Measurements from ENCODE around the gene TXNRD2.
"Not testable (repeated sequence)": the region's sequence is repeated elsewhere in the genome, so short reads cannot be mapped to it uniquely, and the experiment has no call there.

TXNRD2 gene

GRCh38 chr22:19909350-19910179 is 32.1 kb downstream of the TXNRD2 start:
- H3K79me1 ChIP-seq (replicated peaks; ENCODE audit: low read length, poor library complexity, severe bottlenecking): no peaks in the 10 kb centered on the region
- peak overlapping the region; percentile 67 for H4K91ac ChIP-seq (ENCODE audit: low read length)
- no peak overlapping the region for H3K4ac ChIP-seq (ENCODE audit: low read depth in 1 of 2, low read length in 2 of 2)
- H2AK5ac ChIP-seq (ENCODE audit: low read length, severe bottlenecking): no peak overlapping the region
- H3K9ac ChIP-seq (ENCODE audit: low read length): no peak overlapping the region
- H2BK15ac ChIP-seq (ENCODE audit: low read depth, poor library complexity, severe bottlenecking): peak overlapping the region; percentile 19
- H3K9me3 ChIP-seq (ENCODE audit: control insufficient read depth, low read length): peaks cover 10% of the 10 kb centered on the region
- no peak overlapping the region for H3K4me3 ChIP-seq (ENCODE audit: insufficient read depth in 1 of 2, low read depth in 1 of 2, low read length in 2 of 2)
- no peak overlapping the region for H2BK5ac ChIP-seq (ENCODE audit: low read depth, low read length, poor library complexity, severe bottlenecking)
- H3K4me2 ChIP-seq (ENCODE audit: low read length, poor library complexity, severe bottlenecking): no peak overlapping the region
- no peak overlapping the region for H2AFZ ChIP-seq (ENCODE audit: low read depth, low read length)
- WGBS: 30% methylated on average over 6 of the region's 6 CpGs
- peak; percentile 76 for DNase-seq
- no peak overlapping the region for H3K23ac ChIP-seq (ENCODE audit: low read length in 2 of 2)
- peak overlapping the region in 1 of 2 experiments; percentile 90 for H3K14ac ChIP-seq (ENCODE audit: low read length in 2 of 2)
- peaks cover 14% of the 10 kb centered on the region for H3K4me1 ChIP-seq (ENCODE audit: control insufficient read depth, insufficient read depth, low read depth, low read length)
- H4K8ac ChIP-seq (ENCODE audit: low read length): peak overlapping the region; percentile 84
- H2BK120ac ChIP-seq (ENCODE audit: low read depth, low read length): no peak overlapping the region
- H2BK12ac ChIP-seq (ENCODE audit: low read length in 2 of 2): peak overlapping the region; percentile 7 to 81
- peaks cover 21 to 29% of the 10 kb centered on the region in 2 experiments for H3K36me3 ChIP-seq (ENCODE audit: control insufficient read depth in 1 of 2, insufficient read depth in 2 of 2, low read depth in 1 of 2, low read length in 2 of 2)
- no peak overlapping the region for H3K27ac ChIP-seq (ENCODE audit: low read length, poor library complexity, severe bottlenecking)
- no peaks in the 10 kb centered on the region for H3K27me3 ChIP-seq (ENCODE audit: control insufficient read depth in 1 of 2, insufficient read depth in 1 of 2, low read length in 2 of 2)
- peak overlapping the region in 1 of 2 experiments; percentile 54 for H3K18ac ChIP-seq (ENCODE audit: low read depth in 1 of 2, low read length in 2 of 2)

- not testable (repeated sequence) for H3K23ac ChIP-seq (ENCODE audit: low read length in 2 of 2); H3K9me3 ChIP-seq (ENCODE audit: control insufficient read depth, low read length); H3K14ac ChIP-seq (ENCODE audit: low read length in 2 of 2); H3K18ac ChIP-seq (ENCODE audit: low read depth in 1 of 2, low read length in 2 of 2); H3K27me3 ChIP-seq (ENCODE audit: control insufficient read depth in 1 of 2, insufficient read depth in 1 of 2, low read length in 2 of 2); H2BK12ac ChIP-seq (ENCODE audit: low read length in 2 of 2); H3K9ac ChIP-seq (ENCODE audit: low read length); H3K27ac ChIP-seq (ENCODE audit: low read length, poor library complexity, severe bottlenecking); H2AFZ ChIP-seq (ENCODE audit: low read depth, low read length); H2BK5ac ChIP-seq (ENCODE audit: low read depth, low read length, poor library complexity, severe bottlenecking); H3K4me2 ChIP-seq (ENCODE audit: low read length, poor library complexity, severe bottlenecking); H3K79me1 ChIP-seq (replicated peaks; ENCODE audit: low read length, poor library complexity, severe bottlenecking); H3K4me3 ChIP-seq (ENCODE audit: insufficient read depth in 1 of 2, low read depth in 1 of 2, low read length in 2 of 2); H2AK5ac ChIP-seq (ENCODE audit: low read length, severe bottlenecking); H3K4ac ChIP-seq (ENCODE audit: low read depth in 1 of 2, low read length in 2 of 2); H4K91ac ChIP-seq (ENCODE audit: low read length); H4K8ac ChIP-seq (ENCODE audit: low read length); DNase-seq; H2BK120ac ChIP-seq (ENCODE audit: low read depth, low read length); H2BK15ac ChIP-seq (ENCODE audit: low read depth, poor library complexity, severe bottlenecking)
- Histone ChIP-seq H3K36me3 (ENCODE audit: control insufficient read depth in 1 of 2, insufficient read depth in 2 of 2, low read depth in 1 of 2, low read length in 2 of 2) (peaks cover 14 to 18% of the 10 kb centered on the region in 2 experiments), H3K4me1 (ENCODE audit: control insufficient read depth, insufficient read depth, low read depth, low read length) (peaks cover 30% of the 10 kb centered on the region)
- WGBS: 95% methylated on average over 16 of the region's 16 CpGs
Measured at GRCh38 chr22:19907902-19908301, 33.7 kb downstream of the TXNRD2 start.

DNA sequence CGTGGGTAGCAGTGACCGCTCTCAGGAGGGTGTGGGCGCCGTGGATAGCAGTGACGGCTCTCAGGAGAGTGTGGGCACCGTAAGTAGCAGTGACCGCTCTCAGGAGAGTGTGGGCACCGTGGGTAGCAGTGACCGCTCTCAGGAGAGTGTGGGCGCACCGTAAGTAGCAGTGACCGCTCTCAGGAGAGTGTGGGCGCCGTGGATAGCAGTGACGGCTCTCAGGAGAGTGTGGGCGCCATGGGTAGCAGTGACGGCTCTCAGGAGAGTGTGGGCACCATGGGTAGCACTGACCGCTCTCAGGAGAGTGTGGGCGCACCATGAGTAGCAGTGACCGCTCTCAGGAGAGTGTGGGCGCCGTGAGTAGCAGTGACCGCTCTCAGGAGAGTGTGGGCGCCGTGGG is 34.8 kb downstream of the TXNRD2 start:
- Histone ChIP-seq H3K4me1 (ENCODE audit: control insufficient read depth, insufficient read depth, low read depth, low read length) (peaks cover 36% of the 10 kb centered on the region), H3K36me3 (ENCODE audit: control insufficient read depth in 1 of 2, insufficient read depth in 2 of 2, low read depth in 1 of 2, low read length in 2 of 2) (peaks cover 12 to 17% of the 10 kb centered on the region in 2 experiments)
- H3K18ac ChIP-seq (ENCODE audit: low read depth in 1 of 2, low read length in 2 of 2); H3K9ac ChIP-seq (ENCODE audit: low read length); H3K4ac ChIP-seq (ENCODE audit: low read depth in 1 of 2, low read length in 2 of 2); H2AK5ac ChIP-seq (ENCODE audit: low read length, severe bottlenecking); H2AFZ ChIP-seq (ENCODE audit: low read depth, low read length); H4K91ac ChIP-seq (ENCODE audit: low read length); H3K27ac ChIP-seq (ENCODE audit: low read length, poor library complexity, severe bottlenecking); H3K4me2 ChIP-seq (ENCODE audit: low read length, poor library complexity, severe bottlenecking); H4K8ac ChIP-seq (ENCODE audit: low read length); H2BK15ac ChIP-seq (ENCODE audit: low read depth, poor library complexity, severe bottlenecking); H2BK120ac ChIP-seq (ENCODE audit: low read depth, low read length); H3K9me3 ChIP-seq (ENCODE audit: control insufficient read depth, low read length); H3K27me3 ChIP-seq (ENCODE audit: control insufficient read depth in 1 of 2, insufficient read depth in 1 of 2, low read length in 2 of 2); H3K23ac ChIP-seq (ENCODE audit: low read length in 2 of 2); H2BK5ac ChIP-seq (ENCODE audit: low read depth, low read length, poor library complexity, severe bottlenecking); DNase-seq; H3K4me3 ChIP-seq (ENCODE audit: insufficient read depth in 1 of 2, low read depth in 1 of 2, low read length in 2 of 2); H2BK12ac ChIP-seq (ENCODE audit: low read length in 2 of 2); H3K14ac ChIP-seq (ENCODE audit: low read length in 2 of 2); H3K79me1 ChIP-seq (replicated peaks; ENCODE audit: low read length, poor library complexity, severe bottlenecking): not testable (repeated sequence)
- 98% methylated on average over 25 of the region's 25 CpGs for WGBS

GRCh38 chr22:19905347-19906276 is 36.0 kb downstream of the TXNRD2 start:
- Histone ChIP-seq H3K18ac (ENCODE audit: low read depth in 1 of 2, low read length in 2 of 2) (peak overlapping the region; percentile 11 to 85), H3K14ac (ENCODE audit: low read length in 2 of 2) (peak overlapping the region in 1 of 2 experiments; percentile 68), H2BK15ac (ENCODE audit: low read depth, poor library complexity, severe bottlenecking) (no peak overlapping the region), H2AFZ (ENCODE audit: low read depth, low read length) (no peak overlapping the region), H3K9ac (ENCODE audit: low read length) (no peak overlapping the region), H3K4me1 (ENCODE audit: control insufficient read depth, insufficient read depth, low read depth, low read length) (peaks cover 41% of the 10 kb centered on the region), H3K23ac (ENCODE audit: low read length in 2 of 2) (peak overlapping the region in 1 of 2 experiments; percentile 70), H2AK5ac (ENCODE audit: low read length, severe bottlenecking) (peak overlapping the region; percentile 3), H3K4me2 (ENCODE audit: low read length, poor library complexity, severe bottlenecking) (peak overlapping the region; percentile 27), H3K27me3 (ENCODE audit: control insufficient read depth in 1 of 2, insufficient read depth in 1 of 2, low read length in 2 of 2) (no peaks in the 10 kb centered on the region), H3K4me3 (ENCODE audit: insufficient read depth in 1 of 2, low read depth in 1 of 2, low read length in 2 of 2) (no peak overlapping the region), H4K8ac (ENCODE audit: low read length) (peak overlapping the region; percentile 47), H3K4ac (ENCODE audit: low read depth in 1 of 2, low read length in 2 of 2) (peak overlapping the region; percentile 20 to 76), H2BK12ac (ENCODE audit: low read length in 2 of 2) (peak overlapping the region in 1 of 2 experiments; percentile 50), H4K91ac (ENCODE audit: low read length) (peak overlapping the region; percentile 23), H3K79me1 (replicated peaks; ENCODE audit: low read length, poor library complexity, severe bottlenecking) (no peaks in the 10 kb centered on the region), H2BK5ac (ENCODE audit: low read depth, low read length, poor library complexity, severe bottlenecking) (no peak overlapping the region), H3K9me3 (ENCODE audit: control insufficient read depth, low read length) (no peaks in the 10 kb centered on the region), H3K36me3 (ENCODE audit: control insufficient read depth in 1 of 2, insufficient read depth in 2 of 2, low read depth in 1 of 2, low read length in 2 of 2) (peaks cover 6 to 17% of the 10 kb centered on the region in 2 experiments), H3K27ac (ENCODE audit: low read length, poor library complexity, severe bottlenecking) (no peak overlapping the region), H2BK120ac (ENCODE audit: low read depth, low read length) (no peak overlapping the region)
- WGBS: 55% methylated on average over 22 of the region's 22 CpGs
- DNase-seq: no peak
